ENCODE measurements around the gene C14orf93. TPM values are rescaled to one million over a fixed set of nuclear protein-coding genes. Genes with fewer than 3 reads are reported as not detected.

Gene C14orf93
- total and polyA plus RNA-seq, 9 of the 15 experiments (the other 6 are each of a cell fraction or from before 2014, with no cell fraction given): 2.2 to 22.4 (median 16.1) TPM

- peaks cover 26% of the 10 kb centered on the region for H3K36me3 ChIP-seq (ENCODE audit: control insufficient read depth, insufficient read depth, low read length)
- peak overlapping the region; percentile 75 for H3K4me3 ChIP-seq
- FAIRE-seq (no peak), ATAC-seq (0 out of 3 replicates have a peak, but pooled peaks have one; percentile 4), DNase-seq (ENCODE audit: extremely low read depth in 1 of 4, low spot score in 3 of 4) (peak in 2 of 4 experiments; percentile 23 to 57)
- peak overlapping the region; percentile 90 to 95 for H3K9ac ChIP-seq (ENCODE audit: insufficient read depth in 1 of 2, low read depth in 2 of 2, low read length in 2 of 2)
- H3K27me3 ChIP-seq (ENCODE audit: control insufficient read depth in 2 of 2, insufficient read depth in 2 of 2, low read length in 2 of 2): no peaks in the 10 kb centered on the region
- no peaks in the 10 kb centered on the region for H4K20me1 ChIP-seq (replicated peaks; ENCODE audit: control insufficient read depth, insufficient read depth, low read length)
- peaks cover 13% of the 10 kb centered on the region for H3K79me2 ChIP-seq (ENCODE audit: control insufficient read depth, insufficient read depth, low read length)
- POLR2A ChIA-PET: interaction anchor here (0.7 to 3.5 kb wide), 16 partner anchors 9 to 366 kb away, joined by 3 to 18 read pairs (median 5); partner anchors contain the start of genes C14orf119, MRPL52, PABPN1 and PRMT5
- CTCF ChIA-PET (ENCODE audit: low intra/inter-chr PET ratio): interaction anchor here (0.6 kb wide), 1 partner anchor 401 kb away, joined by 3 read pairs; no protein-coding TSS in a partner anchor
- 2% methylated on average over 19 of the region's 19 CpGs for WGBS (ENCODE audit: insufficient coverage, low coverage, missing lambda C conversion rate)
- peak overlapping the region; percentile 92 for H3K27ac ChIP-seq (ENCODE audit: extremely low read depth, low read depth, low read length)
- no peaks in the 10 kb centered on the region for H3K9me1 ChIP-seq (ENCODE audit: control insufficient read depth, insufficient read depth, low read length)
- H3K4me2 ChIP-seq (ENCODE audit: insufficient read depth, low read length): peak overlapping the region; percentile 84
- H3K9me3 ChIP-seq (replicated peaks; ENCODE audit: control insufficient read depth, insufficient read depth, low read depth, low read length): no peaks in the 10 kb centered on the region
- intact Hi-C loops (cut with micrococcal nuclease): loop anchor here (2.0 kb wide), 1 partner anchor 27 kb away; the partner anchor contains the start of gene PRMT5
- no TSS peak for BruUV-seq (replicated peaks)
- peak overlapping the region; percentile 99 for H2AFZ ChIP-seq (ENCODE audit: low read depth, low read length)
- H3K4me1 ChIP-seq (replicated peaks in 1 of 2; ENCODE audit: control insufficient read depth in 2 of 2, insufficient read depth in 2 of 2, low read length in 2 of 2): peaks cover 18% of the 10 kb centered on the region in 2 experiments
- in situ Hi-C loops (cut with MboI): no loop called here
- no peak for TF ChIP-seq MGA (IDR thresholded peaks at IDR 0.05)
- TF ChIP-seq ZNF41 (CRISPR knock-in tag; conservative IDR thresholded peaks at IDR 0.05): no peak
- no peak for TF ChIP-seq ZNF384 (IDR thresholded peaks at IDR 0.05; ENCODE audit: low read depth, low read length)
- TF ChIP-seq ESRRB (CRISPR knock-in tag; IDR thresholded peaks at IDR 0.05; ENCODE audit: borderline replicate concordance): no peak
- TF ChIP-seq U2AF2 (optimal IDR thresholded peaks at IDR 0.05; ENCODE audit: low read depth, low read length): no peak
- TF ChIP-seq SMAD1 (IDR thresholded peaks at IDR 0.05; ENCODE audit: low read depth, low read length, partially characterized antibody): no peak
- TF ChIP-seq BRCA1 (IDR thresholded peaks at IDR 0.05): no peak
- TF ChIP-seq BRCA1 (CRISPR knock-in tag; IDR thresholded peaks at IDR 0.05): no peak
- peak; percentile 62 for TF ChIP-seq PKNOX1 (IDR thresholded peaks at IDR 0.05)
Measured at GRCh38 chr14:22955702-22956569, 54.0 kb downstream of the C14orf93 start.
